ENCODE results near the gene STIM1. TPM values are rescaled to one million over a fixed set of nuclear protein-coding genes. Genes with fewer than 3 reads are reported as not detected.

Gene STIM1
- total RNA-seq, 1 experiment from 2014 or later, result 15.2 TPM

DNA sequence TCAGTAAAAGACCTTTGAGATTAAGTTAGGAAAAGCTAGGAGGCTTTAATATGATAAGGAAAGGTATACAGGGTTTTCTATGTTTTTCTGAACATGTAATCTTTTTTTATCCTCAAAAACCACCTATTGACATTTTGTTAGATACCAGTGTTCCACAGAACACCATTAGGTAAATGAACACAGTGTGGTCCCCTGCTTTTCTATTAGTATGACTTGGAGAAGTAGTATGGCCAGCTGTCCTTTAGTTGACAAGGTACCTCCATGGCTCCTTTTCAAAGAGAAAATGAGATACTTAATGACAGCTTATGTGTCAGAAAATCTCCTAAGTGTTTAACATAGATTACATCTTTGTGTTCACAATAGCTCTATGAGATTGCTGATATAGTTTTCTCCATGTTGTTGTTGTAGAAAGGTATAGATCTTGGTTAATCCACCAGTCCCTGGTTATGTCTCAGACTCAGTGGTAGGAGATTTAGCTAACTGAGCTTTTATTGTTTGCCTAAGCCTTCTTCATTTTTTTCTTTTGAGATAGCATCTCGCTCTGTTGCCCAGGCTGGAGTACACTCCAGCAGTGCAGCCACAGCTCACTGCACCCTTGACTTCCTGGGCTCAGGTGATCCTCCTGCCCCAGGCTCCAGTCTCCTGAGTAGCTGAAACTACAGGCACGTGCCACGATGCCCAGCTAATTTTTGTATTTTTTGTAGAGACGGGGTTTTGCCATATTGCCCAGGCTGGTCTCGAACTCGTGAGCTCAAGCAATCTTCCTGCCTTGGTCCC lies 46.0 kb downstream of the STIM1 start:
- Mint-ChIP-seq H3K4me3 (no peak overlapping the region), H3K27me3 (ENCODE audit: low read depth) (no peaks in the 10 kb centered on the region), H3K4me1 (peaks cover 16% of the 10 kb centered on the region in 2 experiments), H3K9me3 (peaks cover 6 to 11% of the 10 kb centered on the region in 2 experiments; a peak in 4 of 5 replicates), H3K27ac (no peak overlapping the region), H3K36me3 (ENCODE audit: insufficient read depth in 1 of 3, low read depth in 3 of 3) (peaks cover 0 to 5% (median 0%) of the 10 kb centered on the region in 3 experiments; a peak in 3 of 7 replicates)
- Histone ChIP-seq H3K79me2 (ENCODE audit: insufficient read depth, low read length) (no peaks in the 10 kb centered on the region), H3K18ac (ENCODE audit: insufficient read length, low read depth, low read length) (no peak overlapping the region), H4K91ac (ENCODE audit: insufficient read length, low read depth, low read length) (no peak overlapping the region), H3K23me2 (ENCODE audit: insufficient read length, low read depth, low read length, poor library complexity, severe bottlenecking) (no peaks in the 10 kb centered on the region), H3K4ac (ENCODE audit: low read depth, low read length) (no peak overlapping the region), H2AFZ (ENCODE audit: low read length) (no peak overlapping the region), H2AK5ac (ENCODE audit: insufficient read length, low read length) (no peak overlapping the region), H4K8ac (replicated peaks; ENCODE audit: insufficient read length, low read depth, low read length) (no peak overlapping the region), H3K79me1 (ENCODE audit: insufficient read depth, low read depth, low read length, poor library complexity, severe bottlenecking) (no peaks in the 10 kb centered on the region), H3K4me2 (ENCODE audit: insufficient read depth, insufficient read length, low read length) (no peak overlapping the region), H2BK120ac (ENCODE audit: low read depth, low read length, poor library complexity, severe bottlenecking) (no peak overlapping the region), H4K20me1 (ENCODE audit: control insufficient read depth, insufficient read depth, insufficient read length) (no peaks in the 10 kb centered on the region), H2BK12ac (ENCODE audit: insufficient read length, low read depth, low read length) (no peak overlapping the region), H2BK15ac (ENCODE audit: low read depth, low read length) (no peak overlapping the region), H3K23ac (ENCODE audit: insufficient read length, low read depth, low read length) (no peak overlapping the region), H3K9me3 (ENCODE audit: control insufficient read depth, low read depth, low read length) (no peaks in the 10 kb centered on the region), H2BK5ac (ENCODE audit: insufficient read length, low read length) (no peak overlapping the region), H3K56ac (ENCODE audit: insufficient read length, low read depth, low read length) (no peak overlapping the region), H3K9ac (ENCODE audit: extremely low read depth, insufficient read length, low read length) (no peak overlapping the region), H2BK20ac (ENCODE audit: low read depth, low read length, poor library complexity, severe bottlenecking) (no peak overlapping the region), H4K5ac (ENCODE audit: insufficient read length, low read depth, low read length) (no peak overlapping the region), H3K14ac (ENCODE audit: insufficient read depth, low read length) (no peak overlapping the region), H3K27ac (ENCODE audit: insufficient read length, low read depth, low read length) (no peak overlapping the region), H3K27me3 (ENCODE audit: insufficient read depth, low read length) (no peaks in the 10 kb centered on the region), H3K4me1 (ENCODE audit: insufficient read depth, low read length) (no peaks in the 10 kb centered on the region), H3T11ph (ENCODE audit: low read length) (no peak overlapping the region)
- no peak for DNase-seq
- TF ChIP-seq, protein P1, sequence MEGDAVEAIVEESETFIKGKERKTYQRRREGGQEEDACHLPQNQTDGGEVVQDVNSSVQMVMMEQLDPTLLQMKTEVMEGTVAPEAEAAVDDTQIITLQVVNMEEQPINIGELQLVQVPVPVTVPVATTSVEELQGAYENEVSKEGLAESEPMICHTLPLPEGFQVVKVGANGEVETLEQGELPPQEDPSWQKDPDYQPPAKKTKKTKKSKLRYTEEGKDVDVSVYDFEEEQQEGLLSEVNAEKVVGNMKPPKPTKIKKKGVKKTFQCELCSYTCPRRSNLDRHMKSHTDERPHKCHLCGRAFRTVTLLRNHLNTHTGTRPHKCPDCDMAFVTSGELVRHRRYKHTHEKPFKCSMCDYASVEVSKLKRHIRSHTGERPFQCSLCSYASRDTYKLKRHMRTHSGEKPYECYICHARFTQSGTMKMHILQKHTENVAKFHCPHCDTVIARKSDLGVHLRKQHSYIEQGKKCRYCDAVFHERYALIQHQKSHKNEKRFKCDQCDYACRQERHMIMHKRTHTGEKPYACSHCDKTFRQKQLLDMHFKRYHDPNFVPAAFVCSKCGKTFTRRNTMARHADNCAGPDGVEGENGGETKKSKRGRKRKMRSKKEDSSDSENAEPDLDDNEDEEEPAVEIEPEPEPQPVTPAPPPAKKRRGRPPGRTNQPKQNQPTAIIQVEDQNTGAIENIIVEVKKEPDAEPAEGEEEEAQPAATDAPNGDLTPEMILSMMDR (conservative IDR thresholded peaks at IDR 0.05), result no peak
- WGBS (ENCODE audit: extremely low coverage, insufficient read length, low lambda C conversion rate), result no CpG with 5 or more reads among the region's 6 CpGs

Measured in H9 (cell line).